ENCODE data around the gene DBH.

DBH gene

DNA sequence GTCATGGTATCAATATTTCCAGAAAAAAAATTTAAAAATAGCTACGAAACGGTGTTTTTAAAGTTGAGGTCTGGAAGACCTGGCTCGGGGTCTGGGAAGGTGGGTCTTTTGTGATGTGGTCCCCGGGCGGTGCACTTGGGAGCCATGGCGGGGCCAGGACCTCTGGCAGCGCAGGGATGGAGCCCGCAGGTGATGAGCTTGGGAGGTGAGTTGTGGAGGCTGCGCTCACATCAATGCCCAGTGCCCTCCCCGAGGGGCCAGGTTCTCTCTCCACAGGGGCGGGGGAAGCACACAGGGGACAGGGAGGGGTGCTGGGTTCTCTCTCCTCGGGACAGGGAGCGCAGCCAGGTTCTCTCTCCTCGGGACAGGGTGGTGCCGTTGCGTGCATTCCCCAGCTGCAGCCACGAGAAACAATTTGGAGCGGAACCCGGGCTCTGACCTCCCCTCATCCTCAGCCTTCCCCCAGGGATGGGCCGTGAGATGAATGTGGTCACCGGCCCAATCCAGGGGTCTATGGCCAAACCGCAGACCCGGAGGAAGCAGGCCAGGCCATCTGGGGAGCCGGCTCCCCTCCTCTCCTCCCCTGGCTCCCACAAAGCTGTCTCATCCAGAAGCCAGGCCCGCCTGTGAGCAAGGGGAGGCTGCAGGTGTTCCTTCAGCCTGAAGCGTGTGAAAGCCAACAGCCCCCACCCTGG, 25.8 kb downstream of the DBH start:
- H3K4me3 ChIP-seq (replicated peaks; ENCODE audit: low read depth, low read length): no peak overlapping the region
- TF ChIP-seq CTCF (IDR thresholded peaks at IDR 0.05; ENCODE audit: low read depth, low read length, missing control alignments): no peak
- DNase-seq (ENCODE audit: extremely low read depth, low read depth): no peak

- no peak overlapping the region for H3K4me3 ChIP-seq (replicated peaks; ENCODE audit: low read depth, low read length)
- DNase-seq (ENCODE audit: extremely low read depth, low read depth): no peak
- TF ChIP-seq CTCF (IDR thresholded peaks at IDR 0.05; ENCODE audit: low read depth, low read length, missing control alignments): no peak
Observed at GRCh38 chr9:133664173-133665050, 28.2 kb downstream of the DBH start.

GRCh38 chr9:133665096-133665495, 28.9 kb downstream of the DBH start:
- DNase-seq (ENCODE audit: extremely low read depth, low read depth): no peak
- TF ChIP-seq CTCF (IDR thresholded peaks at IDR 0.05; ENCODE audit: low read depth, low read length, missing control alignments): no peak
- H3K4me3 ChIP-seq (replicated peaks; ENCODE audit: low read depth, low read length): no peak overlapping the region

DNA sequence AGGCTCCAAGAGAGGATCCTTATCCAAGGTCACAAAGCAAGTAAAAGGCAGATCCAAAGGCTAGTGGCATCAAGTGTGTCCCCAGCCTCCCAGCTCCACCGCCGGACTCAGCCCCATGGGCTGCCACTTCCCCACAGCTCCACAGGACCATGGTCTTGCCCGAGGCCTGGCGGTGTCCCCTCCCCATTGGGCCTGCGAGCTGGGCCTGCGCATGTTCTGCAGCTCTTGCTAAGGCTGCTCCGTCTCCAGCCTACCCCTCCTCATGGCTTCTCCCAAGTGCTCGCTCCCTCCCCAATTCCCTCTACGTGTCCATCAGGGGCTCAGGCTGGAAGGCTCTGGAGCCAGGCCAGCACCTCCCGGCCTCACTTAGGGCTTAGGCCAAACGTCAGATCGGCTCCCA, 29.4 kb downstream of the DBH start:
- no peak for DNase-seq (ENCODE audit: extremely low read depth, low read depth)
- TF ChIP-seq CTCF (IDR thresholded peaks at IDR 0.05; ENCODE audit: low read depth, low read length, missing control alignments): no peak
- H3K4me3 ChIP-seq (replicated peaks; ENCODE audit: low read depth, low read length): no peak overlapping the region

DNA sequence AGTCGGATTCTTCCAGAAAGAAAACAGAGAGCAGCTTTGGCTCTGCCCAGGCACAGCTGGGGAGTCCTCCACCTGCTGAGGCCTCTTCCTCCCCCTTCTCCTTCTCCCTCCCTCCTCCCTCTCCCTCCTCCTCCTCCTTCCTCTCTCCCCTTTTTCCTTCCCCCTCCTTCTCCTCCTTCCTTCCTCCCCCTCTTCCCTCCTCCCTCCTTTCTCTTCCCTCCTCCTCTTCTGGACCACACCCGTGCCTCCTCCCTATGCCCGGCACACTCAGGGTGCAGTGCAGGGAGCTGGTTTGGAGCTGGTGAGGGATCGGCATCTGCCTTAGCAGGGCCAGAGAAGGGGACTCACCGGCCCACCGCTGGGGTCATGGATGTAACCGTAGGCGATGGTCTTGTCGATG, 30.2 kb downstream of the DBH start:
- no peak for TF ChIP-seq CTCF (IDR thresholded peaks at IDR 0.05; ENCODE audit: low read depth, low read length, missing control alignments)
- H3K4me3 ChIP-seq (replicated peaks; ENCODE audit: low read depth, low read length): no peak overlapping the region
- no peak for DNase-seq (ENCODE audit: extremely low read depth, low read depth)

DNA sequence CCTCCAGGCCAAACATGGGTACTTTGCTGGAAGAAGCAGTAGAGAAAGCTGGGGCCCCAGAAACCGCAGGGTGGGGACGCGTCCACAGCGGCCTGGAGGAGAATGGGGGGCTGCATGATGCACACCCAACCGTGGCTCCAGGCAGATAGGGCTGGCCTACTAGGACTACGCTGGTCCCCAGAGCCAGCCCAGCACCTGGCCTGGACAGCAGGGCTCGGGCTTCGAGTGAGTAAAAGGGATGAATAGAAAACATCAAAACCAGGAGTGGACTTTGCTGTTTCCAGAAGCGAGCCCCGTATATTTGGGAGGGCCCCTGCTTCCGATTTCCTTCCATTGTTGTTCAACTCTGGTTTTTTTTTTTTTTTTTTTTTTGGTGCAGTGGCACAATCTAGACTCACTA, 30.7 kb downstream of the DBH start:
- TF ChIP-seq CTCF (IDR thresholded peaks at IDR 0.05; ENCODE audit: low read depth, low read length, missing control alignments): no peak
- DNase-seq (ENCODE audit: extremely low read depth, low read depth): no peak
- no peak overlapping the region for H3K4me3 ChIP-seq (replicated peaks; ENCODE audit: low read depth, low read length)

Data from HFF-Myc (cell line).